Measurements from ENCODE around the gene PLA2G2D.

The PLA2G2D gene

DNA sequence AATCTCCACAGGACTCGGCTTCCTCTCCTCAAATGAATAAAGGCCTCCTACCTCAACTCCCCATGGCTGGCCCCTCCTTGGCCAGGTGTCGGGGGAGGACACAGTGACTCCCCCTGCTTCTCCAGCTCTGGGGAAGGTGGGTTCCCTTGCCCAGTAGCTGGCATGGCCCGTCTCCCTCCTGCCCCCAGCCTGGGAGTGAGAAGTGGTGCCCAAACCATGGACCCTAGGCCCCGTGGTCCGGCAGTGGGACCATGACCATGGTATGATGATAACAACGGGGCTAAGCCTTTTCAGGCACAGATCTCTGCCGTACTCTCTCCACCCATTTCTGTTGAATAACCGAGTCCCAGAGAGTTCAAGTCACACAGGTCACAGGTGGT, 31.0 kb upstream of the PLA2G2D start:
- H3K36me3 Mint-ChIP-seq (ENCODE audit: low read depth) = no peaks in the 10 kb centered on the region
- H3K27ac Mint-ChIP-seq = no peak overlapping the region
- H3K4me3 Mint-ChIP-seq = no peak overlapping the region
- peaks cover 30% of the 10 kb centered on the region for H3K27me3 Mint-ChIP-seq
- H3K9me3 Mint-ChIP-seq = no peaks in the 10 kb centered on the region
- intact Hi-C loops (cut with micrococcal nuclease) = no loop called here
- peaks cover 28% of the 10 kb centered on the region for H3K4me1 Mint-ChIP-seq (ENCODE audit: low read depth)

DNA sequence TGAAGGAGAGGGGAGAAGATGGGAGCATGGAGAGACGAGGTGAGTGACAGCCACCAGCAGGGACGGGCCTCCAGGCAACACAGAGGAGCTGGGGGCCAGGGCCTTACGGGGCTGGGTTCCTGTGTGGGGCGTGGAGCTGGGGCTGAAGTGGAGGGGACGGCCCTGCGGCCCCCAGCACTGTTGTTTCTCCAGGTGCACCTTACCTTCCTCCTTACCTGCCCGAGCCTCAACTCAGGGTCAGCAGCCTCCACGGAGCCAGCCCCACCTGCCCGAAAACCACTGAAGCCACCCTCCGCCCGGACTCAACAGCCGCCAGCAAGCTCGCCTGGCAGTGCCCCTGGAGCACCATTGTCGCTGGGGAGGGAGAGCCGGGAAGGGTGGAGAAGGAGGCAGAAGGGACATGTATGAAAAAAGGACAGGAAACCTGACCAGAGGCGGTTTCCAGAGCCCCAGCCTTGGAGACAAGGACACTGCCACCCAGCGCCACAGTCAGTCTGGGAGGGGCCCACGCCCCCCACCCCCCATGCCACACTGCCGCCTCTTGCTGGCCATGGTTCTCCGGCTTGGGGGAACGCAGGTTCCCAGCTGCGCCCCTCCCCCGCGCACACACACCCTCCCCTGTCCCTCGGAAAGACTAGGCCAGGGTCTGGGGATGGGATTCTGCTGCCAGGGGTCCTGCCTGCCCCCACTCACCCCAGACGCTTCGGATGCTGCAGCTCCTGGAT, 30.4 kb upstream of the PLA2G2D start:
- H3K27me3 Mint-ChIP-seq = peaks cover 30% of the 10 kb centered on the region
- H3K36me3 Mint-ChIP-seq (ENCODE audit: low read depth) = no peaks in the 10 kb centered on the region
- no peak overlapping the region for H3K4me3 Mint-ChIP-seq
- H3K27ac Mint-ChIP-seq = no peak overlapping the region
- no peaks in the 10 kb centered on the region for H3K9me3 Mint-ChIP-seq
- intact Hi-C loops (cut with micrococcal nuclease) = no loop called here
- H3K4me1 Mint-ChIP-seq (ENCODE audit: low read depth) = peaks cover 26% of the 10 kb centered on the region

DNA sequence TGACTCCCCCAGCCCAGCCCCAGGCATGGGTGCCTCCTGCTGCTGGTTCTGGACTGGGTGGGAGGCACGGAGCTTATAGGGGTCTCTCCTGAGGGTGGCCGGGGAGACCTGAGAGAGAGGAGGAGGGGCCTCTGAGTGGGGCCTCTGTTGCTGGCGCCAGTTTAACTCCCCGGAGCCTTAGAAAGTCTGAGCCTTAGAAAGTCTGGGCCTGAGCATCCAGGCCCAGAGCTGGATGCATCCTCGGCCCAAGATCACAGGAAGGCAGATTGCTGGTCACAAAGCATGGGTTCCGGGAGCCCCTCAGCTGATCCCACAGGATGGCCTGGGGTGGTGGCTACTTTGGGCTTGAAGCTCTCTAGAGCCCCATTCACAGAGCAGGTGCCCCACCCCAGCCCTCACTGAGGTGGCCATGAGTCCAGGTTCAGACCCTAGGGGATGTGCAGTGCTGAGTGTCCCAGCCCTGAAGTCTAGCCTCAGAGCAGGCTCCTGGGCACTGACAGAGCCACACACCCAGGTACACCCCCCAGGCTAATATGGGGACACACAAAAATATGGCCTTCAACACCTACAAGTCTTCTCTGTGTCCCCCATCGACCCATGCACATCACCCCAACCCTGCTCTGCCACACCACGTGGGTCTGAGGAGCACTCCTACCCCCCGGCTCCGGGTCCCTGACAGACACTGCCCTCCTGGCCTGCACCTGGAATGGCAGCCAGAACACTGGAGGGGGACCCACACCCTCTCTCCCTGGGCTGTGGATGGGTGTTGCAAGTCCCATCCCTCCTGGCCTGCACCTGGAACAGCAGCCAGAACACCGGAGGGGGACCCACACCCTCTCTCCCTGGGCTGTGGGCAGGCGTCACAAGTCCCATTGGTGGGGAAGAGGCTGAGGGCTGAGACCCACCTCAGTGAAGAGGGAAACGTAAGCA, 29.5 kb upstream of the PLA2G2D start:
- no peaks in the 10 kb centered on the region for H3K36me3 Mint-ChIP-seq (ENCODE audit: low read depth)
- H3K9me3 Mint-ChIP-seq = no peaks in the 10 kb centered on the region
- no peak overlapping the region for H3K27ac Mint-ChIP-seq
- H3K4me1 Mint-ChIP-seq (ENCODE audit: low read depth) = peaks cover 16% of the 10 kb centered on the region
- intact Hi-C loops (cut with micrococcal nuclease) = no loop called here
- H3K27me3 Mint-ChIP-seq = peaks cover 34% of the 10 kb centered on the region
- no peak overlapping the region for H3K4me3 Mint-ChIP-seq

DNA sequence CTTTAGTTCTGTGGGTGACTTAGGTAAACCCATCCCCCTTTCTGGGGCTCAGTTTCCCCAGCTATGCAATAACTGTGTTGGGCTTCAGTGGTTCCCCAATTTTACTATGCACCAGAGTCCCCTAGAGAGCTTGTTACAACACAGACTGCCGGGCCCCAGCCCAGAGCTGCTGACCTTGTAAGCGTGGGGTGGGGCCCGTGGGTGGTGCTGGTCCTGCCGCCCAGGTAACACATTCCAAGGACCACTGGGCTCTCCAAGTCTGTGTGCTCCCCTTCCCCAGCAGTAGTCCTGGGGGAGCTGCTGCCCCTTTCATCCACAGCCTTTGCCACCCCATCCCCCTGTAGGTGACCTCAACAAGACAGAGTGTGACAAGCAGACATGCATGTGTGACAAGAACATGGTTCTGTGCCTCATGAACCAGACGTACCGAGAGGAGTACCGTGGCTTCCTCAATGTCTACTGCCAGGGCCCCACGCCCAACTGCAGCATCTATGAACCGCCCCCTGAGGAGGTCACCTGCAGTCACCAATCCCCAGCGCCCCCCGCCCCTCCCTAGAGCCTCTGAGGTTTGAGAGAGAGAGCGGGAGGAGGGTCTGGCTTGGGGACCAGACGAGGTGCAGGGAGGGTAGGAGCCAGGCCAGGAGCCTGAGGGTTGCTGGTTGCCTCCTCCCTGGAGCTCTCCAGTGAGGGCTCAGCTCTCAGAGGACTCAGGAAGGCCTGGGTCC, 28.7 kb upstream of the PLA2G2D start:
- Mint-ChIP-seq H3K4me3 (no peak overlapping the region), H3K27ac (no peak overlapping the region), H3K36me3 (ENCODE audit: low read depth) (no peaks in the 10 kb centered on the region), H3K9me3 (no peaks in the 10 kb centered on the region), H3K4me1 (ENCODE audit: low read depth) (peaks cover 13% of the 10 kb centered on the region), H3K27me3 (peaks cover 35% of the 10 kb centered on the region)
- intact Hi-C loops (cut with micrococcal nuclease) = no loop called here

DNA sequence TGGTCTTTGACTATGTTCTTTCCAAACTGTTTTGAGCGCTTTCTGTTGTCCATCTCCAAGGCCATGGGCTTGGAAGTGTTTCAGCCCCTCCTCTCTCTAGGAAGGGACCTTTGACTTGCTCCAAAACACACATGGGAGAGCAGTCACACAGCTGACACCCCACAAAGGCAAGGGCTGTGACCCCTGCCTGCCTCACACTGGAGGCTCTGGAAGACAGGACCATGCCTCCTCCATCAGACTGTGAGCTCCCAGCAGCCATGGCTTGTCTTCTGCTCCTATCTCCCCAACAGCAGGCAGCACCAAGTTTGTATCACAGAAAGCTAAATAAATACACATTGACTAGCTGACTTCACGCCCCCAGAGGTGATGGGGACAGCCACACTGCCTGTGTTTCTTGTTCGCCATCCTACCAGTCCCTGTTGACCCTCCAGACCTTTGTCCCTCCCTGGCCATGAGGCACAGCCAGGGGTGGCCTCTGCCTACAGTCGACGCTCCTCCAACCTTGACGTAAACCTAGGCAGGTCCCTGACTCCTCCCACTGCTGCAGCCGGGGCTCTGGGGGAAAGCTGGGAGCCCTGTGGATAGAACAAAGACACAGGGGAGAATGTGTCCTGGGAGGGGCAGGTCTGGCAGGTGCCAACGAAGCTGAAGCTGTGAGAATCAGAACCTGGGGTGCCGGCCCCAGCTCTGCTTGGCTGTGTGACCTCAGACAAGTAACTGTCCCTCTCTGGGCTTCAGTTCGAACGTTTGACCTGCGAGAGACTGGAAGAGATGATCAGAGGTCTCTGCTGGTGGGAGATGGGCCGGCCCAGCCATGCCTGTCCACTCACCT, 24.6 kb upstream of the PLA2G2D start:
- H3K27ac Mint-ChIP-seq = no peak overlapping the region
- H3K36me3 Mint-ChIP-seq (ENCODE audit: low read depth) = no peaks in the 10 kb centered on the region
- H3K4me3 Mint-ChIP-seq = no peak overlapping the region
- intact Hi-C loops (cut with micrococcal nuclease) = no loop called here
- no peaks in the 10 kb centered on the region for H3K4me1 Mint-ChIP-seq (ENCODE audit: low read depth)
- no peaks in the 10 kb centered on the region for H3K9me3 Mint-ChIP-seq
- H3K27me3 Mint-ChIP-seq = peaks cover 12% of the 10 kb centered on the region

DNA sequence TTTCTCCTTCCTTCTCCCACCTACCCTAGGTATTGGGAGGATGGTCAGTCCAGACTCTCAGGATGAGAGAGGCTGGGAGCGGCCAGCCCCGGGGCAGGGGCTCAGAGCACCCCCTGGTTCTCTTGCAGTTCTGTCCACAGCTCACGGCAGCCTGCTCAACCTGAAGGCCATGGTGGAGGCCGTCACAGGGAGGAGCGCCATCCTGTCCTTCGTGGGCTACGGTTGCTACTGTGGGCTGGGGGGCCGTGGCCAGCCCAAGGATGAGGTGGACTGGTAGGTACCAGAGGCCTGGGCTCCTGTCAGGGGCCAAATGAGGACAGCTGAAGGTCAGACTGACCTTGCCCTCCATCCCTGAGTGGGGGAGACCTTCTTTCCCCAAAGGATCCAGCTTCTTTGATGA, 24.0 kb upstream of the PLA2G2D start:
- H3K4me3 Mint-ChIP-seq = no peak overlapping the region
- no peak overlapping the region for H3K27ac Mint-ChIP-seq
- no peaks in the 10 kb centered on the region for H3K36me3 Mint-ChIP-seq (ENCODE audit: low read depth)
- intact Hi-C loops (cut with micrococcal nuclease) = no loop called here
- no peaks in the 10 kb centered on the region for H3K9me3 Mint-ChIP-seq
- H3K27me3 Mint-ChIP-seq = peaks cover 12% of the 10 kb centered on the region
- no peaks in the 10 kb centered on the region for H3K4me1 Mint-ChIP-seq (ENCODE audit: low read depth)

DNA sequence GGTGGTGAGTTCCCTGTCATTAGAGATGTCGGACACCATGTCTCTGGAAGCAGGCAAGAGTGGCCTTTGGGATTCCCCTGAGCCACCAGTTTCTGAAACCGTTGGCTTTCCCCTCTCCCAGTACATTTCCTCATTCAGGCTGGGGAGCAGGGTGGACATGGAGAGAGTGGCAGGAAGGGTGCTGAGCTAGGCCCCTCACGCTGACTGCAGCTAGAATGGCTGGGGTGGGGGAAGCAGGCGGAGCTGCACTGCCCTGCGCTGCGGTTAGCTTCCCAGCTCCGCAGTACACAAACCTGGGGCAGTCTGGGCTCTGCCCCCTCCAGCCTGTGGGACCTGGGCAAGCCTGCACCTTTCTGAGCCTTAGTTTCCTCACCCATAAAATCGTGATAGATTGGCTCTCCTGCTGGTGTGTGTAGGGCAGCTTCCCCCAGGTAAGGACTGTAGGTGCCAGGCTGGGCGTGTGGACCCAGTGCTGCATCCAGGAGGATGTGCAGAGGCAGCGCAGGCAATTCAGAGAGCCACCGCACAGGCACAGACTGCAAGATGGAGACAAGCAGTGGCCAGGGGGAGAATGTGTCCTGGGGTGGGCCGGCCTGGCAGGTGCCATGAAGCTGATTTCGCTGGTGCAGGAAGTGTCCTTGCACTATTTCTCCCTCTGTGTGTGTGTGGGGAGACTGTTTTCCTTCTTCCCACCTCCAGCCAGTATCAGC, 22.8 kb upstream of the PLA2G2D start:
- Mint-ChIP-seq H3K9me3 (no peaks in the 10 kb centered on the region), H3K27ac (no peak overlapping the region), H3K27me3 (peaks cover 11% of the 10 kb centered on the region), H3K4me3 (no peak overlapping the region), H3K36me3 (ENCODE audit: low read depth) (no peaks in the 10 kb centered on the region), H3K4me1 (ENCODE audit: low read depth) (no peaks in the 10 kb centered on the region)
- intact Hi-C loops (cut with micrococcal nuclease) = no loop called here

DNA sequence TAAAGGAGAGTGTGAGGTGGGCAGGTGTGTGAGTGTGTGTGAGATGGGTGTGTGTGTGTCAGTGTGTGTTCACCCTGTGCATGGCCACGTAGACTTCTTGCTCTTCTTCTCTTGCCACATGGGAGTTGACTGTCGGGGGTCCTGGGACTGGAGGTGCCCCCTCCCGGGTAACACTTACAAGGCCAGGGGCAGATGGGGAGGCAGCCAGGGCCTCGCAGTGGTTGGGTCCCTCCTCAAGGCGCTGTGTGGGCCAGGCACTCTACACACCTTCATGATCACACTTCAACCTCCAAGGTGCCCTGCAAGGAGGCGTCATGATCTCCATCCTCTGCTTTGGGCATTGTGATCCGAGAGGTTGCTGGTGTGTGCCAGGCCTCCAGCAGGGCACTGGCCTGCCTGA, 22.1 kb upstream of the PLA2G2D start:
- Mint-ChIP-seq H3K4me3 (no peak overlapping the region), H3K4me1 (ENCODE audit: low read depth) (no peaks in the 10 kb centered on the region), H3K36me3 (ENCODE audit: low read depth) (no peaks in the 10 kb centered on the region), H3K27me3 (peaks cover 11% of the 10 kb centered on the region), H3K27ac (no peak overlapping the region), H3K9me3 (no peaks in the 10 kb centered on the region)
- intact Hi-C loops (cut with micrococcal nuclease) = no loop called here

DNA sequence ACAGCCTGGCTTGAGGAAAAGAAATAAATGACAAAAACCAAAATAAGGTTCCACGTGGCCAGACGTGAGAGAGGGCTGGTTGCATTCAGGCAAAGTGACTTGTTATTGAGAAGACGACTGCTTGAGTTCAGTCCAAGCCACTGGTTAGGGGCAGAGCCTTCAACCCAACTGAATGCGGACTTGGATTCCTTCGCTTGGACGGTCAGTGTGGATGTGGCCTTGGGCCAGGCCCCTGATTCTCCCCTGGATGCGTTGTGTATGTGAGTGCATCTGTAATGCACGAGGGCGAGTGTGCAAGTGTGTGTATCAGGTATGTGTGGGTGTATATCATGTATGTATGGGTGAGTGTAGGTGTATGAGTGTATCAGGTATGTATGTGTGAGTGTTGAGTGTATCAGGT, 21.7 kb upstream of the PLA2G2D start:
- intact Hi-C loops (cut with micrococcal nuclease) = no loop called here
- H3K36me3 Mint-ChIP-seq (ENCODE audit: low read depth) = no peaks in the 10 kb centered on the region
- peaks cover 12% of the 10 kb centered on the region for H3K27me3 Mint-ChIP-seq
- no peak overlapping the region for H3K4me3 Mint-ChIP-seq
- no peak overlapping the region for H3K27ac Mint-ChIP-seq
- no peaks in the 10 kb centered on the region for H3K4me1 Mint-ChIP-seq (ENCODE audit: low read depth)
- H3K9me3 Mint-ChIP-seq = no peaks in the 10 kb centered on the region

DNA sequence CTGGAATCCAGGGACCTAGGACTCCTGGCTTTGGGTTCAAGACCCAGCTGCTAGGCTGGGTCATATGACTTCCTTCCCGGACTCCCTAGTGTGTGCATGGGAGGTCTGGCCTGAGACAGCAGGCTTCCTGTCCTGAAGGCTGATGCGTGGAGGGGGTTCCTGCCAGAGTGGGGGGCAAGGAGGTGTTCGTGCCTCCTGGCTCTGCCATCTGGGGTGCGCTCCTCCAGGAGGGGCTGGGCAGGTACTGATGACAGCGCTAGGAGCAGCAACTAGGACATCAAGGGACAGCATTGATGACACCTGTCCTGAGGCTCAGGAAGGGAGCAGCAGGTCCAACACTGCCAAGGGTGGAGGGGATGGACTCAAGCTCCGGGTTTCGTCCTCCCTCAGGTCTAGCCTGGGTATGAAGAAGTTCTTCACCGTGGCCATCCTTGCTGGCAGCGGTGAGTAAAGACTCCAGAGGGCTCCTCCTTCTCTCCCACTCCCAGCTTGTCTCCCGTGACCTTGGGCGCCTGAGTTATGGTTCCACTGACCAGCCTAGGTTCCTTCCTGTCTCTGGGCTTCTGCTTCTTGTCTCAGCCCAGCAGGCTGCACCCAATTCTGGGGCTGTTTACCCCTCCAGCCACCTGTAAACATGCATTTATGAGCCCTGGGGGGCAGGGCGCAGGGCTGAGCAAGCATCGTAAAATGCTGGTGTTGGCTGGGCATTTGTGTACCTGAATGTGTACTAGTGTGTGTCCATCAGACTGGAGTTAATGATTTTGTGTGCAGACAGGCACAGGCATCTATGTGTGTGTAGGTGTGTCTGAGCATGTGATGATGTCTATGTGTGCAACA, 20.7 kb upstream of the PLA2G2D start:
- Mint-ChIP-seq H3K4me3 (no peak overlapping the region), H3K9me3 (no peaks in the 10 kb centered on the region), H3K36me3 (ENCODE audit: low read depth) (no peaks in the 10 kb centered on the region), H3K27ac (no peak overlapping the region), H3K27me3 (peaks cover 17% of the 10 kb centered on the region), H3K4me1 (ENCODE audit: low read depth) (no peaks in the 10 kb centered on the region)
- intact Hi-C loops (cut with micrococcal nuclease) = no loop called here

DNA sequence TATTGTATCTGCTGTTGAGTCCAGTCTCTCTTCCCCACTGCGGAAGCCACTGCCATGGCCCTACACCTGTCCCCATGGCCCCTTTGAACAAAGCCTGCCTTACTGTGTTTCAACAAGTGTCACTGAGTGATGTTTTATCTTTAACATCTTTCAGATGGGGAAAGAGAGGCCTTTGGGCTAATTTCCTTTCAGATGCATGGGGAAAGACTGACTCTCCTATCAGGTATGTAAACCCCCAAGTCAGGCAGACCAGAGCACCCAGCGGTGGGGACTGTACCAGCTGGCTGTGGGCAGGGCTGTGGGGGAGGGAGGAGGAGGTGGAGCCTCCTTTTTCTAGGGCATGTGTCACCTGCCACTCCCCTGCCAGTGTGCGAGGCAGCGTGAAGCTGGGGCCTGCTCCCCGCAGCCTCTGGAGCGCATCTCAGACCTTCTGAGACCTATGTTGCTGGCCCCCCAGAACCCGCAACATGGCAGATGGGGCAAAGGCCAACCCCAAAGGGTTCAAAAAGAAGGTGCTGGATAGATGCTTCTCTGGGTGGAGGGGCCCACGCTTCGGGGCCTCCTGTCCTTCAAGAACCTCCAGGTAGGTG, 19.7 kb upstream of the PLA2G2D start, which contains the start of gene PLA2G2F:
Gene PLA2G2F (plus strand): TSS at position 363 of the 590 bp plus-strand sequence. CDS start 105 bp downstream, at position 468.
- Mint-ChIP-seq H3K9me3 (no peaks in the 10 kb centered on the region), H3K27me3 (peaks cover 16% of the 10 kb centered on the region), H3K27ac (no peak within 1 kb of the TSS), H3K36me3 (ENCODE audit: low read depth) (no peaks in the 10 kb centered on the region), H3K4me1 (ENCODE audit: low read depth) (no peaks in the 10 kb centered on the region), H3K4me3 (no peak within 1 kb of the TSS)
- intact Hi-C loops (cut with micrococcal nuclease) = no loop called here

DNA sequence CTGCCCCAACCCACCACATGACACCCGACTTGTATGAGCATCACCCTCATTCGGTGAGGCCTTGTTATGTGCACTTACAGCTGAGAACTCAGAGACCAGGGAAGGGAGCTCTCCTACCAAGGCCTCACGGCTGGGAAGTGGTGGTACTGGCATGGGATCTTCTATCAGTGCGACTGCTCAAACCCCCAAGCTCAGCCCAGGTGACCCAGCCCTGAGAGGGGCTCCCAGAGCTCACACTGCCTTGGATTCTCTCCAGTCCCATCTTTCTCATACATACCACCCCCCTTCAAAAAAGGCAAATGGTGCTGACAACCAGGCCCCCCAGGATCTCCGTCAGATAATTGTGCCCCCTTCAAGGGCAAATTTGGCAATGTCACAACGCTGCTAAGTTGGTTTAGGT, 19.0 kb upstream of the PLA2G2D start:
- Mint-ChIP-seq H3K9me3 (no peaks in the 10 kb centered on the region), H3K4me3 (no peak overlapping the region), H3K27ac (no peak overlapping the region), H3K27me3 (peaks cover 21% of the 10 kb centered on the region), H3K4me1 (ENCODE audit: low read depth) (no peaks in the 10 kb centered on the region), H3K36me3 (ENCODE audit: low read depth) (no peaks in the 10 kb centered on the region)
- intact Hi-C loops (cut with micrococcal nuclease) = no loop called here
